Keratinocyte (primary cell): ENCODE measurements around the gene CRBN. TPM values are rescaled to one million over a fixed set of nuclear protein-coding genes. Genes with fewer than 3 reads are reported as not detected.

Experiments
- DNase-seq: peaks from one replicate; pipeline ENCODE4 v3.0.0-alpha.2; 2011; ENCODE audit warnings: low read depth, missing footprints, low spot score
- FAIRE-seq: peaks from 2 replicates; lab custom pipeline; 2011; peaks lifted over from hg19 to GRCh38; lab: Jason Lieb, UNC
- H2AFZ ChIP-seq: 2 replicates; pipeline ENCODE4 v1.6.0; 2012; ENCODE audit warnings: low read length, control low read depth, inconsistent platforms; ENCODE audit not compliant: control insufficient read depth
- H3K27ac ChIP-seq: 2 replicates; pipeline ENCODE4 v1.5.1; 2011; ENCODE audit warnings: low read length; ENCODE audit not compliant: control insufficient read depth, insufficient read depth
- H3K27me3 ChIP-seq: 3 replicates; pipeline ENCODE4 v1.6.0; 2011; ENCODE audit warnings: low read length; ENCODE audit not compliant: control insufficient read depth, insufficient read depth; ENCODE audit errors: extremely low read depth
- H3K36me3 ChIP-seq, 2 experiments: 2 replicates in 1 of 2; 3 replicates in 1 of 2; pipeline ENCODE4 v1.5.1; 2011; ENCODE audit warnings: low read length in 2 of 2, mild to moderate bottlenecking in 1 of 2; ENCODE audit not compliant: control insufficient read depth in 2 of 2, insufficient read depth in 2 of 2; ENCODE audit errors: extremely low read depth in 1 of 2
- H3K4me1 ChIP-seq: 3 replicates; pipeline ENCODE4 v1.5.1; 2011; ENCODE audit warnings: low read length; ENCODE audit not compliant: control insufficient read depth, insufficient read depth; ENCODE audit errors: extremely low read depth
- H3K4me2 ChIP-seq: 3 replicates; pipeline ENCODE4 v1.6.0; 2011; ENCODE audit warnings: low read depth, low read length; ENCODE audit not compliant: control insufficient read depth, insufficient read depth; ENCODE audit errors: extremely low read depth
- H3K4me3 ChIP-seq, 3 experiments: fragments of 200-600 bp in 1 of 3; sonication (generic) in 1 of 3; 2 replicates in 2 of 3; 3 replicates in 1 of 3; pipeline ENCODE4 v1.5.1; 2011 to 2016; ENCODE audit warnings: low read length in 3 of 3, mild to moderate bottlenecking in 3 of 3, control low read depth in 2 of 3, inconsistent platforms in 1 of 3, low read depth in 1 of 3, mixed read lengths in 1 of 3, mixed run types in 1 of 3, moderate library complexity in 1 of 3; ENCODE audit not compliant: control insufficient read depth in 2 of 3, insufficient read depth in 2 of 3; ENCODE audit errors: extremely low read depth in 1 of 3
- H3K79me2 ChIP-seq: 2 replicates; pipeline ENCODE4 v1.6.0; 2012; ENCODE audit warnings: low read length; ENCODE audit not compliant: control insufficient read depth, insufficient read depth
- H3K9ac ChIP-seq: 3 replicates; pipeline ENCODE4 v1.6.0; 2011; ENCODE audit warnings: low read length; ENCODE audit not compliant: control insufficient read depth, insufficient read depth; ENCODE audit errors: extremely low read depth
- H3K9me1 ChIP-seq: 3 replicates; pipeline ENCODE4 v1.6.0; 2011; ENCODE audit warnings: low read length; ENCODE audit not compliant: control insufficient read depth, insufficient read depth; ENCODE audit errors: extremely low read depth
- H3K9me3 ChIP-seq: 2 replicates; pipeline ENCODE4 v1.5.1; 2012; ENCODE audit warnings: low read depth, low read length; ENCODE audit not compliant: control insufficient read depth
- H4K20me1 ChIP-seq: 3 replicates; pipeline ENCODE4 v1.6.0; 2011; ENCODE audit warnings: low read length; ENCODE audit not compliant: control insufficient read depth, insufficient read depth; ENCODE audit errors: extremely low read depth
- EZH2 ChIP-seq: IDR thresholded peaks from one replicate; pipeline ENCODE4 v1.6.1; 2012; ENCODE audit warnings: inconsistent platforms, mild to moderate bottlenecking, low read length, moderate library complexity
- dilution Hi-C: fragments of 300-500 bp; cut with MboI; formaldehyde crosslinking; loops from one replicate; pipeline ENCODE4 v1.7.0; 2020; ENCODE audit warnings: low sequenced_read_pairs; ENCODE audit not compliant: extremely low pct_ligation_motif_present
- polyA plus RNA-seq, 5 experiments: library from polyadenylated mRNA; depleted of rRNA in 3 of 5; stranded (reverse) in 3 of 5; stranded (forward) in 1 of 5; unstranded in 1 of 5; fragments of >200 nt; gene quantifications; 1 replicate in 1 of 5; 2 replicates in 3 of 5; 3 replicates in 1 of 5; pipeline versions ENCODE4 v1.2.1 to v1.2.3, GENCODE V29; 2011 to 2012; ENCODE audit warnings: missing spikeins in 2 of 5, low read depth in 1 of 5, low replicate concordance in 1 of 5
- TF ChIP-seq, protein P1 (sequence below), 3 experiments: IDR thresholded peaks in 1 of 3; conservative IDR thresholded peaks in 1 of 3; optimal IDR thresholded peaks in 1 of 3; 2 replicates in 2 of 3; 3 replicates in 1 of 3; pipeline versions ENCODE3 to v1.5.1; 2011; ENCODE audit warnings: low read length in 3 of 3, mild to moderate bottlenecking in 3 of 3, moderate library complexity in 2 of 3, control low read depth in 1 of 3, inconsistent platforms in 1 of 3; ENCODE audit not compliant: insufficient read depth in 2 of 3; ENCODE audit errors: extremely low read depth in 1 of 3

Gene CRBN
- polyA plus RNA-seq, 1 donor (not counting 4 experiments of a cell fraction or from before 2014, with no cell fraction given): 37.7 TPM

- Histone ChIP-seq H4K20me1 (no peaks in the 10 kb centered on the region), H2AFZ (no peak overlapping the region), H3K9me3 (no peaks in the 10 kb centered on the region), H3K36me3 (no peaks in the 10 kb centered on the region), H3K4me2 (no peak overlapping the region), H3K9me1 (no peaks in the 10 kb centered on the region), H3K79me2 (no peaks in the 10 kb centered on the region), H3K9ac (no peak overlapping the region), H3K4me3 (no peak overlapping the region), H3K27me3 (no peaks in the 10 kb centered on the region), H3K4me1 (no peaks in the 10 kb centered on the region), H3K27ac (no peak overlapping the region)
- TF ChIP-seq EZH2: no peak
- TF ChIP-seq, protein P1, sequence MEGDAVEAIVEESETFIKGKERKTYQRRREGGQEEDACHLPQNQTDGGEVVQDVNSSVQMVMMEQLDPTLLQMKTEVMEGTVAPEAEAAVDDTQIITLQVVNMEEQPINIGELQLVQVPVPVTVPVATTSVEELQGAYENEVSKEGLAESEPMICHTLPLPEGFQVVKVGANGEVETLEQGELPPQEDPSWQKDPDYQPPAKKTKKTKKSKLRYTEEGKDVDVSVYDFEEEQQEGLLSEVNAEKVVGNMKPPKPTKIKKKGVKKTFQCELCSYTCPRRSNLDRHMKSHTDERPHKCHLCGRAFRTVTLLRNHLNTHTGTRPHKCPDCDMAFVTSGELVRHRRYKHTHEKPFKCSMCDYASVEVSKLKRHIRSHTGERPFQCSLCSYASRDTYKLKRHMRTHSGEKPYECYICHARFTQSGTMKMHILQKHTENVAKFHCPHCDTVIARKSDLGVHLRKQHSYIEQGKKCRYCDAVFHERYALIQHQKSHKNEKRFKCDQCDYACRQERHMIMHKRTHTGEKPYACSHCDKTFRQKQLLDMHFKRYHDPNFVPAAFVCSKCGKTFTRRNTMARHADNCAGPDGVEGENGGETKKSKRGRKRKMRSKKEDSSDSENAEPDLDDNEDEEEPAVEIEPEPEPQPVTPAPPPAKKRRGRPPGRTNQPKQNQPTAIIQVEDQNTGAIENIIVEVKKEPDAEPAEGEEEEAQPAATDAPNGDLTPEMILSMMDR (optimal IDR thresholded peaks at IDR 0.05 in 1 of 3, IDR thresholded peaks at IDR 0.05 in 1 of 3, conservative IDR thresholded peaks at IDR 0.05 in 1 of 3; ENCODE audit: extremely low read depth in 1 of 3, insufficient read depth in 2 of 3, low read length in 3 of 3): no peak
- FAIRE-seq: no peak
- no peak for DNase-seq
- dilution Hi-C loops: no loop called here
Measured at GRCh38 chr3:3192286-3192675, 12.8 kb upstream of the CRBN start.

DNA sequence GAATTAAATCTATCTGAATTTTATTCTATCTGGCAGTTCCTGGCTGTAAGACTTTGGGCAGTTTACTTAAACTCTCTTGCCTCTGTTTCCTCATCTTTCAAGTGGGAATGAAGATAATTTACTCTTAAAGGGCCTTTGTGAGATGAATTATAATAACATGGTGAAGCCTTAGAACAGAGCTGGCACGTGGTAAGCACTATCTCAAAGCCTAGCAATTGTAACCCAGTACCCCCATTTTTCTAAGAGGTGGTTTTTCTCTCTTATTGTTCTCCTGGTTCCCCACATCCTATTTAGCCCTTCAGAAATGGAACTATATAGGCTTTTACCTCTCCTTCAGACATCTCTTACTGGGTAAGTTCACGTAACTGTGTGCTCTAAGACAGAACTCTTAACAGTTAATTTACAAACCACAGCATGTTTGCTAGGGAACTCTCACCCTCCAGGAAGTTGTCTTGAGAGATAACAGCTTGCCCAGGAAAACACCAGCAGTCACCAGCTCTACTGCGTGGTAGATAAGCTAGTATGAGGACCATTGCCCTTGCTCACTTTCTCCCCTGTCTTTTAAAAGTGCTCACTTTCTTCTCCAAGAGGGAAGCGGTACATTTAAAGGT is 12.3 kb upstream of the CRBN start:
- no peaks in the 10 kb centered on the region for H3K9me3 ChIP-seq
- H3K36me3 ChIP-seq: no peaks in the 10 kb centered on the region
- dilution Hi-C loops: no loop called here
- no peak overlapping the region for H3K27ac ChIP-seq
- no peaks in the 10 kb centered on the region for H3K9me1 ChIP-seq
- H3K79me2 ChIP-seq: no peaks in the 10 kb centered on the region
- H2AFZ ChIP-seq: no peak overlapping the region
- DNase-seq (no peak), FAIRE-seq (no peak)
- TF ChIP-seq, protein P1 (optimal IDR thresholded peaks at IDR 0.05 in 1 of 3, IDR thresholded peaks at IDR 0.05 in 1 of 3, conservative IDR thresholded peaks at IDR 0.05 in 1 of 3; ENCODE audit: extremely low read depth in 1 of 3, insufficient read depth in 2 of 3, low read length in 3 of 3): no peak
- no peak for TF ChIP-seq EZH2
- no peak overlapping the region for H3K9ac ChIP-seq
- H3K4me2 ChIP-seq: no peak overlapping the region
- no peaks in the 10 kb centered on the region for H3K4me1 ChIP-seq
- no peaks in the 10 kb centered on the region for H3K27me3 ChIP-seq
- H4K20me1 ChIP-seq: no peaks in the 10 kb centered on the region
- H3K4me3 ChIP-seq: no peak overlapping the region
